IMR-90 (cell line): ENCODE measurements around the gene SPDYE4. TPM values are rescaled to one million over a fixed set of nuclear protein-coding genes. Genes with fewer than 3 reads are reported as not detected.

ENCODE experiments used
- ATAC-seq: fragments of 200-7000 bp; cut with Tn5 transposase; 2 replicates; pipeline ENCODE4 v1.9.1; 2020; ENCODE audit warnings: low read depth, mild to moderate bottlenecking, moderate library complexity
- BruUV-seq: library from RNA; stranded (reverse); fragments of 400-500 nt; replicated peaks from 2 replicates; lab custom pipeline; 2021; lab: Mats Ljungman, UMichigan
- CTCF ChIA-PET: fragments of 300-600 bp; formaldehyde crosslinking; extraction: SDS; loops from one replicate; lab custom pipeline; 2021; ENCODE audit warnings: antibody characterized with exemption; lab: Yijun Ruan, JAX
- POLR2A ChIA-PET: fragments of 300-600 bp; sonication (Branson Sonifier 250); formaldehyde crosslinking; loops from one replicate; lab custom pipeline; 2022; ENCODE audit warnings: antibody characterized with exemption; ENCODE audit not compliant: unreplicated experiment; lab: Charles Lee
- DNase-seq: peaks from one replicate; pipeline ENCODE4 v3.0.0; 2013
- H2AFZ ChIP-seq: replicated peaks from 2 replicates; pipeline ENCODE3; 2013; ENCODE audit warnings: low read length, mild to moderate bottlenecking; ENCODE audit not compliant: poor library complexity
- H2AK5ac ChIP-seq: 2 replicates; pipeline ENCODE4 v1.6.1; 2013; ENCODE audit warnings: low read depth, low read length, inconsistent platforms
- H2AK9ac ChIP-seq: replicated peaks from 2 replicates; pipeline ENCODE3; 2013; ENCODE audit warnings: mild to moderate bottlenecking, low read depth, low read length, moderate library complexity; ENCODE audit not compliant: poor library complexity
- H2BK120ac ChIP-seq: 2 replicates; pipeline ENCODE4 v1.6.1; 2013; ENCODE audit warnings: low read depth, low read length, inconsistent platforms
- H2BK15ac ChIP-seq: 3 replicates; pipeline ENCODE4 v1.6.1; 2013; ENCODE audit warnings: low read depth, low read length, inconsistent platforms
- H2BK20ac ChIP-seq: 2 replicates; pipeline ENCODE4 v1.6.1; 2013; ENCODE audit warnings: low read depth, mild to moderate bottlenecking, inconsistent platforms, low read length, moderate library complexity
- H2BK5ac ChIP-seq: 2 replicates; pipeline ENCODE4 v1.6.1; 2013; ENCODE audit warnings: mild to moderate bottlenecking, low read depth, low read length, inconsistent platforms; ENCODE audit not compliant: poor library complexity, severe bottlenecking
- H3K14ac ChIP-seq: replicated peaks from 2 replicates; pipeline ENCODE4 v1.6.1; 2013; ENCODE audit warnings: low read depth, low read length, inconsistent platforms
- H3K18ac ChIP-seq: 2 replicates; pipeline ENCODE4 v1.6.1; 2013; ENCODE audit warnings: low read depth, low read length, control low read depth
- H3K23ac ChIP-seq: 2 replicates; pipeline ENCODE4 v1.6.1; 2013; ENCODE audit warnings: low read depth, low read length, inconsistent platforms
- H3K27ac ChIP-seq: 2 replicates; pipeline ENCODE4 v1.5.1; 2013; ENCODE audit warnings: mild to moderate bottlenecking, control low read depth, low read length; ENCODE audit not compliant: insufficient read depth
- H3K27me3 ChIP-seq: 2 replicates; pipeline ENCODE4 v1.6.1; 2013; ENCODE audit warnings: low read length; ENCODE audit not compliant: control insufficient read depth, insufficient read depth
- H3K36me3 ChIP-seq: 2 replicates; pipeline ENCODE4 v1.6.1; 2013; ENCODE audit warnings: low read length, mixed read lengths; ENCODE audit not compliant: control insufficient read depth, insufficient read depth
- H3K4ac ChIP-seq: 2 replicates; pipeline ENCODE4 v1.6.1; 2013; ENCODE audit warnings: low read depth, low read length, inconsistent platforms
- H3K4me1 ChIP-seq: 2 replicates; pipeline ENCODE4 v1.6.1; 2013; ENCODE audit warnings: low read length, mixed read lengths; ENCODE audit not compliant: control insufficient read depth, insufficient read depth
- H3K4me2 ChIP-seq: 2 replicates; pipeline ENCODE4 v1.6.1; 2013; ENCODE audit warnings: low read depth, mild to moderate bottlenecking, control low read depth, low read length, moderate library complexity
- H3K4me3 ChIP-seq: 2 replicates; pipeline ENCODE4 v1.5.1; 2013; ENCODE audit warnings: low read depth, mild to moderate bottlenecking, control low read depth, low read length, moderate library complexity; ENCODE audit not compliant: insufficient read depth
- H3K56ac ChIP-seq: 2 replicates; pipeline ENCODE4 v1.6.1; 2013; ENCODE audit warnings: low read length, inconsistent platforms; ENCODE audit not compliant: insufficient read depth; ENCODE audit errors: extremely low read depth
- H3K79me1 ChIP-seq, 2 experiments: 2 replicates each; pipeline ENCODE4 v1.6.1; 2013; ENCODE audit warnings: low read length in 2 of 2, inconsistent platforms in 1 of 2, low read depth in 1 of 2
- H3K9ac ChIP-seq: 2 replicates; pipeline ENCODE4 v1.6.1; 2013; ENCODE audit warnings: low read depth, low read length, control low read depth
- H3K9me1 ChIP-seq: 2 replicates; pipeline ENCODE4 v1.6.1; 2013; ENCODE audit warnings: low read length, inconsistent platforms; ENCODE audit not compliant: insufficient read depth
- H3K9me3 ChIP-seq: 2 replicates; pipeline ENCODE4 v1.6.1; 2013; ENCODE audit warnings: low read length; ENCODE audit not compliant: control insufficient read depth, insufficient read depth
- H4K20me1 ChIP-seq: 2 replicates; pipeline ENCODE4 v1.6.1; 2013; ENCODE audit warnings: low read length, inconsistent platforms; ENCODE audit not compliant: insufficient read depth
- H4K5ac ChIP-seq: 2 replicates; pipeline ENCODE4 v1.6.1; 2013; ENCODE audit warnings: mild to moderate bottlenecking, low read depth, low read length, control low read depth
- H4K8ac ChIP-seq, 2 experiments: 2 replicates each; pipeline ENCODE4 v1.6.1; 2013; ENCODE audit warnings: low read depth in 2 of 2, low read length in 2 of 2, control low read depth in 1 of 2, inconsistent platforms in 1 of 2
- H4K91ac ChIP-seq: 2 replicates; pipeline ENCODE4 v1.6.1; 2013; ENCODE audit warnings: low read depth, low read length, inconsistent platforms; ENCODE audit not compliant: insufficient read depth
- CHD1 ChIP-seq: IDR thresholded peaks from 2 replicates; pipeline ENCODE4 v1.6.1; 2012; ENCODE audit warnings: low read depth, low read length, improper control_type of control experiment
- MAFK ChIP-seq: IDR thresholded peaks from 2 replicates; pipeline ENCODE4 v1.6.1; 2012; ENCODE audit warnings: low read depth, low read length, improper control_type of control experiment
- SMC3 ChIP-seq: fragments of 150-350 bp; IDR thresholded peaks from 2 replicates; pipeline ENCODE4 v1.6.1; 2016; ENCODE audit warnings: low read depth, mild to moderate bottlenecking, antibody characterized with exemption, low read length, moderate library complexity
- WGBS, 2 experiments: methylation state at CpG; one replicate each; pipeline versions ENCODE4 v1.1.5 to v1.1.7; 2013; ENCODE audit warnings: missing lambda C conversion rate in 2 of 2; ENCODE audit not compliant: insufficient read length in 1 of 2; ENCODE audit errors: extremely low coverage in 2 of 2; 5-methylcytosine and 5-hydroxymethylcytosine counted together
- dilution Hi-C: fragments of 300-500 bp; cut with HindIII; formaldehyde crosslinking; loops from one replicate; pipeline ENCODE4 v1.14.3; 2018; ENCODE audit warnings: low sequenced_read_pairs; ENCODE audit not compliant: unreplicated experiment
- in situ Hi-C: fragments of 300-500 bp; cut with MboI; formaldehyde crosslinking; loops from 3 replicates; pipeline ENCODE4 v1.14.3; 2019; ENCODE audit warnings: low sequenced_read_pairs, inconsistent platforms, mixed read lengths
- intact Hi-C: fragments of 100-400 bp; cut with micrococcal nuclease; formaldehyde crosslinking; loops from 2 replicates; pipeline ENCODE4 v1.10.0; 2022
- polyA plus RNA-seq, 3 experiments: library from polyadenylated mRNA; depleted of rRNA; stranded (reverse); fragments of >200 nt; gene quantifications; 2 replicates each; pipeline ENCODE4 v1.2.3, GENCODE V29; 2012; ENCODE audit warnings: low replicate concordance in 1 of 3
- total RNA-seq: library from RNA; depleted of rRNA; stranded (reverse); fragments of >200 nt; gene quantifications from 2 replicates; pipeline ENCODE4 v1.2.3, GENCODE V29; 2012
- TF ChIP-seq, protein P1 (sequence below): fragments of 150-350 bp; IDR thresholded peaks from 2 replicates; pipeline ENCODE4 v1.6.1; 2016; ENCODE audit warnings: low read depth, mild to moderate bottlenecking, low read length, moderate library complexity, borderline replicate concordance

SPDYE4 gene
- total and polyA plus RNA-seq, 2 of the 4 experiments (the other 2 are of a cell fraction), result not detected

DNA sequence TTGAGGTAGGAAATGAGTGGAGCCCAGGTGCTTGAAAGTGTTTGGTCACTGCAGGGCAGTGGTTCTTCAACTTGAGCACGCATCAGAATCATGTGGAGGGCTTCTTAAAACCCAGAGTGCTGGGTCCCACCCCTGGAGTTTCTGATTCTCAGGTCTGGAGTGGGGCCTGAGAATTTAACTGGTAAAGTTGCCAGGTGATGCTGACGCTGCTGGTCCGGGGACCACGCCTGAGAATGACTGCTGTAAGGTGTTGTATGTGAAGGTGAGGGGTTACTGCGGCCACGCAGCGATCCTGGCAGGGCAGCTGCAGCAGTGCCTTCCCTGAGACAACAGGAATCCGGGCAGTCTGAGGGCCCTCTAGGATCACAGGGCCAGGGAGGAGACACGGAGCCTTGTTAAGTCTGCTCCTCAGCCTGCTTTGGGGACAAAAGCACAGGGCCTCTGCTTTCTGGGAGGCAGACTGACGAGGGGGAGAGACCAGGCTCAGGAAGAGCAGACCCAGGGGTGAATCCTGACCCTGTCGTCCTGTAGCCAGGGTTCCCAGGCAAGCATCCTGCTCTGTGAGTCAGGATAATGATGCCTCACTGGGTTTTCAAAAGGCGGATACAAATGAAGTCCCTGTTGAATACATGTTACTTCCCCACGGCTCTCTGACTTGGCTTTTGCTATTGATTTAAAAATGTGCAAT is 30.0 kb downstream of the SPDYE4 start:
- Histone ChIP-seq H3K23ac (no peak overlapping the region), H3K27me3 (no peaks in the 10 kb centered on the region), H3K56ac (no peak overlapping the region), H3K27ac (no peak overlapping the region), H3K4me1 (no peaks in the 10 kb centered on the region), H4K20me1 (no peaks in the 10 kb centered on the region), H2AK5ac (no peak overlapping the region), H2BK20ac (no peak overlapping the region), H2BK5ac (no peak overlapping the region), H3K4me2 (no peak overlapping the region), H3K14ac (no peak overlapping the region), H3K79me1 (no peaks in the 10 kb centered on the region), H4K8ac (no peak overlapping the region), H3K9me1 (no peaks in the 10 kb centered on the region), H2BK15ac (no peak overlapping the region), H4K5ac (no peak overlapping the region), H3K18ac (no peak overlapping the region), H3K9me3 (no peaks in the 10 kb centered on the region), H4K91ac (no peak overlapping the region), H2AFZ (no peak overlapping the region), H3K9ac (no peak overlapping the region), H3K4ac (no peak overlapping the region), H2AK9ac (no peak overlapping the region), H2BK120ac (no peak overlapping the region), H3K36me3 (no peaks in the 10 kb centered on the region), H3K4me3 (no peak overlapping the region)
- intact Hi-C loops (no loop called here), in situ Hi-C loops (no loop called here), dilution Hi-C loops (no loop called here)
- ChIA-PET CTCF (interaction anchor here (1.0 kb wide), 1 partner anchor 10 kb away, joined by 5 read pairs; no protein-coding TSS in a partner anchor), POLR2A (no interaction called here)
- ATAC-seq (no peak), DNase-seq (no peak)
- BruUV-seq, result no TSS peak
- 75% methylated on average over 4 of the region's 13 CpGs; no CpG with 5 or more reads in 1 of the 2 experiments for WGBS, 2 experiments
- TF ChIP-seq MAFK, result no peak
- TF ChIP-seq SMC3, result no peak
- no peak for TF ChIP-seq CHD1
- TF ChIP-seq, protein P1, sequence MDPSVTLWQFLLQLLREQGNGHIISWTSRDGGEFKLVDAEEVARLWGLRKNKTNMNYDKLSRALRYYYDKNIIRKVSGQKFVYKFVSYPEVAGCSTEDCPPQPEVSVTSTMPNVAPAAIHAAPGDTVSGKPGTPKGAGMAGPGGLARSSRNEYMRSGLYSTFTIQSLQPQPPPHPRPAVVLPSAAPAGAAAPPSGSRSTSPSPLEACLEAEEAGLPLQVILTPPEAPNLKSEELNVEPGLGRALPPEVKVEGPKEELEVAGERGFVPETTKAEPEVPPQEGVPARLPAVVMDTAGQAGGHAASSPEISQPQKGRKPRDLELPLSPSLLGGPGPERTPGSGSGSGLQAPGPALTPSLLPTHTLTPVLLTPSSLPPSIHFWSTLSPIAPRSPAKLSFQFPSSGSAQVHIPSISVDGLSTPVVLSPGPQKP, result no peak
